GM08714 (cell line): ENCODE measurements around the gene PHACTR1.

Experiments used
- H3K4me3 ChIP-seq: fragments of 200-500 bp; sonication (Bioruptor generic); 2 replicates; pipeline ENCODE4 v1.5.1; 2014; ENCODE audit warnings: mild to moderate bottlenecking, low read length, inconsistent platforms
- ZNF274 ChIP-seq: IDR thresholded peaks from 2 replicates; pipeline ENCODE4 v1.6.1; 2012; ENCODE audit warnings: mild to moderate bottlenecking, low read depth, low read length

The PHACTR1 gene

DNA sequence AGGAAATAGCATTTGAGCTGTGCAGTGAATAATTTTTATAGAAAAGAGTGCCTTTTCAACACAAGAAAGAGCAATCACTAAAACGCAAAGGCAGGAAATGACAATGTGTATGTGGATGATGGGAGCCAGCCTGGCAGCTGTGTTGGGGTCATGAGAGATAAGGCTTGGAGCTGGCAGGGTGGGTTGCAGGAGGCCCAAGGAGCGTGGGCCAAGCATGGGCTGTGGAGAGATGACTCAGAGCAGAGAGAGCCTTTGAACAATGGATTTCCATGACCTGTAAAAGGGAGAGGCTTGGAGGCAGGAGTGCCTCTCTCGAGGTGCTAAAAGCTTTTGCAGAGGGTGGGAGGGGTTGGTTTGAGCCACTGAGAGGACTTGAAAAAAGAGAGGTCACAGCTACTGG lies 618.4 kb downstream of the PHACTR1 start:
- no peak for TF ChIP-seq ZNF274
- no peak overlapping the region for H3K4me3 ChIP-seq

- H3K4me3 ChIP-seq = no peak overlapping the region
- no peak for TF ChIP-seq ZNF274
Observed at GRCh38 chr6:13336553-13336952, 620.0 kb downstream of the PHACTR1 start.

DNA sequence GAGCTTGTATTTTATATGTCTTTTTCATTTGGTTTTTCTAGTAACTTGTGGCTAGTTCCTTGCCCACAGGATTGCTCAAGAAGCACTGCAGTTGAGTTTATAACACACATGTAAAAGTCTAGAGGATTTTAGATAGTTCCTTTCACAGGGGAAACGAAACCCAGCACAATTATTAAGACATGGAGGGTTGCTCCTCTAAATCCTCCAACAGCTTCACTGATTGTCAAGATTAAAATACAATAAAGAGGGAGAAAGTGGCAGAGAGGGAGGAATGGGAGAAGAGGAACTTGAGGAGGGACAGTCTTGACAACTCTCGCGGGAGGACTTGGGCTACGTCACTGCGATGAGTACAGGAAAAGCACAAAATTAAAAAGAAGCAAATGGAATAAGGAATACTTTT lies 621.5 kb downstream of the PHACTR1 start:
- no peak overlapping the region for H3K4me3 ChIP-seq
- no peak for TF ChIP-seq ZNF274
